GM12892 (cell line): Measurements from ENCODE around the gene FOXI2.

Source experiments
- DNase-seq: peaks from one replicate; pipeline ENCODE4 v3.0.0; 2011; ENCODE audit not compliant: insufficient read length
- FAIRE-seq: peaks from 2 replicates; lab custom pipeline; 2011; peaks lifted over from hg19 to GRCh38; lab: Jason Lieb, UNC
- POLR2A ChIP-seq: IDR thresholded peaks from 2 replicates; pipeline ENCODE4 v1.6.1; 2011; ENCODE audit warnings: low read depth, low read length, control low read depth
- POLR2AphosphoS5 ChIP-seq: IDR thresholded peaks from 2 replicates; pipeline ENCODE4 v1.6.1; 2011; ENCODE audit warnings: low read depth, low read length, control low read depth
- TAF1 ChIP-seq: IDR thresholded peaks from 2 replicates; pipeline ENCODE4 v1.6.1; 2011; ENCODE audit warnings: low read depth, mild to moderate bottlenecking, control low read depth, low read length, borderline replicate concordance

The FOXI2 gene

GRCh38 chr10:127734753-127735152 is 2.2 kb upstream of the FOXI2 start:
- TF ChIP-seq TAF1 (no peak), POLR2A (no peak), POLR2AphosphoS5 (no peak)
- no peak for DNase-seq
- no peak for FAIRE-seq

- TF ChIP-seq POLR2AphosphoS5 = no peak
- TF ChIP-seq TAF1 = no peak
- TF ChIP-seq POLR2A = no peak
- FAIRE-seq (no peak), DNase-seq (no peak)
These were observed 1.8 kb upstream of the FOXI2 start for GRCh38 chr10:127735156-127735555.

GRCh38 chr10:127735723-127736221 is 1.2 kb upstream of the FOXI2 start:
- FAIRE-seq = no peak
- DNase-seq = no peak
- no peak for TF ChIP-seq POLR2AphosphoS5
- no peak for TF ChIP-seq TAF1
- TF ChIP-seq POLR2A = no peak

- DNase-seq = no peak
These were observed 617 bp upstream of the FOXI2 start for GRCh38 chr10:127736222-127736914.

GRCh38 chr10:127737563-127738511 is 852 bp downstream of the FOXI2 start:
- TF ChIP-seq TAF1 = no peak
- no peak for TF ChIP-seq POLR2A
- no peak for TF ChIP-seq POLR2AphosphoS5
- FAIRE-seq (no peak), DNase-seq (no peak)

More at GRCh38 chr10:127736222-127736914, 617 bp upstream of the FOXI2 start:
- FAIRE-seq = no peak
- TF ChIP-seq TAF1 (no peak), POLR2AphosphoS5 (no peak), POLR2A (no peak)

- no peak for TF ChIP-seq POLR2A
- no peak for TF ChIP-seq POLR2AphosphoS5
- TF ChIP-seq TAF1 = no peak
- no peak for DNase-seq
- no peak for FAIRE-seq
These were observed 1.8 kb downstream of the FOXI2 start for GRCh38 chr10:127738512-127739424.

GRCh38 chr10:127739908-127740307 is 2.9 kb downstream of the FOXI2 start:
- no peak for FAIRE-seq
- TF ChIP-seq POLR2AphosphoS5 (no peak), POLR2A (no peak)
- DNase-seq = no peak

- DNase-seq (no peak), FAIRE-seq (no peak)
- TF ChIP-seq POLR2AphosphoS5 = no peak
- TF ChIP-seq POLR2A = no peak
- TF ChIP-seq TAF1 = no peak
These were observed 3.6 kb downstream of the FOXI2 start for GRCh38 chr10:127740596-127740995.

- FAIRE-seq (no peak), DNase-seq (no peak)
- TF ChIP-seq POLR2A (no peak), TAF1 (no peak), POLR2AphosphoS5 (no peak)
These were observed 6.2 kb downstream of the FOXI2 start for GRCh38 chr10:127743205-127743604.

- FAIRE-seq = no peak
- no peak for DNase-seq
- no peak for TF ChIP-seq POLR2A
- no peak for TF ChIP-seq POLR2AphosphoS5
- no peak for TF ChIP-seq TAF1
These were observed 8.0 kb downstream of the FOXI2 start for GRCh38 chr10:127744956-127745355.

- TF ChIP-seq POLR2AphosphoS5 = no peak
- no peak for TF ChIP-seq TAF1
- no peak for TF ChIP-seq POLR2A
- DNase-seq (no peak), FAIRE-seq (no peak)
These were observed 8.9 kb downstream of the FOXI2 start for GRCh38 chr10:127745861-127746260.
